NCI-H2107 (cell line): ENCODE data around the gene RHBDD1.

ENCODE experiments used
- DNase-seq: peaks from one replicate; lab custom pipeline; 2025; lab: John Stamatoyannopoulos, UW

RHBDD1 gene, protein sequence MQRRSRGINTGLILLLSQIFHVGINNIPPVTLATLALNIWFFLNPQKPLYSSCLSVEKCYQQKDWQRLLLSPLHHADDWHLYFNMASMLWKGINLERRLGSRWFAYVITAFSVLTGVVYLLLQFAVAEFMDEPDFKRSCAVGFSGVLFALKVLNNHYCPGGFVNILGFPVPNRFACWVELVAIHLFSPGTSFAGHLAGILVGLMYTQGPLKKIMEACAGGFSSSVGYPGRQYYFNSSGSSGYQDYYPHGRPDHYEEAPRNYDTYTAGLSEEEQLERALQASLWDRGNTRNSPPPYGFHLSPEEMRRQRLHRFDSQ

GRCh38 chr2:226835796-226836547 lies at the start of gene RHBDD1:
RHBDD1 (plus strand) TSS chr2:226836054; CDS start chr2:226864694, 28,640 bp downstream.
- peak; percentile 89 for DNase-seq

GRCh38 chr2:226788064-226788463 lies 47.8 kb upstream of the RHBDD1 start:
- no peak for DNase-seq

DNA sequence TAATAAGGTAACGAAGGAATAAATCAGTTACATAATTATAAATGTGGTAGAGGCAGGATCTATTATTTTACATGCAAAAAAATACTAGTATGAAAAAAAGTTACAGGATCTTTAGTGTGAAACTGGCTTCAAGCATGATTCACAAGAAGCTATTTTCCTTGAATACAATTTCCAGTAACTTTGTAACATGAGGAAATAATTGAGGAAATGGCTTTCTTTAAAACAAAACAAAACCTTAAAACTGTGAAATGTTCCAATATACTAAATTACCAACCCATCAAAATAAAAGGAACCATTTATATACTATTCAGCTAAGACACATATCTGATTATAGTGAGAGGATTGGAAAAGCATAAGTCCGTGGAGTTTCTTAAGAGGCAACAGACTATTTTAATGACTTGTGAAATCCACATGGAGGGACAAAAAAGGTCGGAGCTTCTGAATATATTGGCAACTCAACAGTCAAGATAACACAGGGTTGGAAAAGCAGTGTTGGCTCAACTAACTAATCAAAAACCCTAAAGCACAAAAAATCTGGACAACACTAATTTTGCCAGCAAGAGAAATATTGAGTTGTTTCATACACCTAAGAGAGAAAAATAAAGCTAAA lies 46.9 kb upstream of the RHBDD1 start:
- no peak for DNase-seq

DNA sequence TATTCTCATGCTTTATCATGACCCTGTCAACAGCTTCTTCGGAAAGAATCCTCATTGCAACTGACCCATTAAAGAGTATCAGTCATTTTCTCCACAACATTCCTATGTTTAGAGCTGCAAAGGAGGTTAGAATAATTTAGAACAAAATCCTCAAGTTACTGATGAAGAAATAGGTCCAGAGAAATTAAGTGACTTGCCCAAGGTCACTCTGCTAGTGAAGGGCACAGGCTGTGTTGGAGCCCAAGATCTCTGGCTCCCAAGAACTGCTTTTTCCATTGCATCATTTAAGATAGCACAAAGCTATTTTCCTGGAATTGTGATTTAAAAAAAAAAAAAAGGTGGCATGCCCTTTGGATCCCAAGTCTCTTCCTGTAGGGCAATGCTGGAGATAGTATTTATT lies 45.8 kb upstream of the RHBDD1 start:
- DNase-seq, result no peak

GRCh38 chr2:226790431-226790830 lies 45.4 kb upstream of the RHBDD1 start:
- no peak for DNase-seq

DNA sequence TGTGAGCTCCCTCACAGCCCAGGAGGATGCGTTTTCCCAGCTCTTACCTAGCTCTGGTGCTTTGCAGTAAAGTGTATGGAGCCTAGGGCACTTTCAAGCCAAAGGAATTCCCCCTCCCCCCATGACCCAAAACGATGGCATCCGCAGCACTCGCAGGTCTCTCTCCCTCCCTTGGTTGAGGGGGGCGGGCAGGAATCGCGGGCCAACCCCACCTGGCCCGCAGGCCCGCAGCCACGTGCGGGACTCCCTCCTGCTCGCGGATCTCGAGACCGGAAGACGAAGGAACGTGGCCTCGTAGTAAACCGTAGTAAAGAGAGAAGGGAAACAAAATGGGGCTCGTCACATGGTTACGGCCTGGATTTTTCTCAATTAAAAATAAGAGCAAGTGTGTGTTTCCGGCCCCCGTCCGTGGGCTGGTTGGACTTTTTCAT lies 44.8 kb upstream of the RHBDD1 start:
- DNase-seq, result peak; percentile 50

DNA sequence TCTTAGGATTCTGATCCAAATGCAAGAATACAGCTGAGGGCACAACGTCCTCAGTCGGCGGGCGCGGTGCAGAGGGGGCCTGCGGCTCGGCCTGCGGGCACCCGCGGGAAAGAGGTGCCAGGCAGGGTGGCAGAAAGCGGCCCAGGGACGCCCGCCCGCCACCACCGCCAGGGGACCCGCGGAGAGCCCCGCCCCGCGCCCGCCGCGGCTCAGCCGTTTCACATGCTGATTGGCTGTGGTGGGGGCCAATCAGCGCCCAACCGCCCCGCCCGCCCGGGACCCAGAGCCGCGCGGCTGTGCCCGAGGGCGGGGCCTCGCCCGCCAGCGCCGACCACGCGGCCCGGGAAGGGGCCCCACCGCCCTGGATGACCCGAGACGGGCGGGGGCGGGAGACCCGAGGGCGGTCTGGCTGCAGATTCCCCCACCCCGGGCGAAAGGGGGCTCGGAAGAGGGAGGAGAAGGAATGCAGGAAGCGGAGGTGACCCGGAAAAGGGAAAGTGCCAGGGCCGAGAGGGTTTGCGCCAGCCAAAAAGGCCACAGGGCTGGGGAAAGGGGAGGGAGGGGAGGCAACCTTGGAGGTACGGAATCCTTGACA lies 44.3 kb upstream of the RHBDD1 start:
- peak; percentile 79 for DNase-seq

- DNase-seq, result no peak
Observed at GRCh38 chr2:226792155-226792881, 43.5 kb upstream of the RHBDD1 start.

DNA sequence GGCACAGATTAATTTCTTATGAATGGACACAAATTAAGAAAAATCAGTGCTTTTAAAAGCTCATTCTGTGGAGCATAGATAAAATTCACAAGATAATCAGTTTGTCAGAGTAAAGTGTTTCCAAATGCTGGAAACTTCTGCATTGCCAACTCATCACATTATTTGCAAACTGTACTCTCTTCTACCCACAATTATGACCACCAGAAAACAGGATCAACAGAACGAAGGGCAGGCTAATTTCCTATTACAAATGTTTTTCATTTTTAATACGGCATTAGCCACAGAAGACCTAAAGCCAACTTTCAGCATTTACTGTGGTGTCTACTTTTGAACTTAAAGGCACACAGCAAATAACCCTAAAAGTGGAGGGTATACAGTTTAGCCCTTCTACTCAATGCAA lies 42.2 kb upstream of the RHBDD1 start:
- no peak for DNase-seq

DNA sequence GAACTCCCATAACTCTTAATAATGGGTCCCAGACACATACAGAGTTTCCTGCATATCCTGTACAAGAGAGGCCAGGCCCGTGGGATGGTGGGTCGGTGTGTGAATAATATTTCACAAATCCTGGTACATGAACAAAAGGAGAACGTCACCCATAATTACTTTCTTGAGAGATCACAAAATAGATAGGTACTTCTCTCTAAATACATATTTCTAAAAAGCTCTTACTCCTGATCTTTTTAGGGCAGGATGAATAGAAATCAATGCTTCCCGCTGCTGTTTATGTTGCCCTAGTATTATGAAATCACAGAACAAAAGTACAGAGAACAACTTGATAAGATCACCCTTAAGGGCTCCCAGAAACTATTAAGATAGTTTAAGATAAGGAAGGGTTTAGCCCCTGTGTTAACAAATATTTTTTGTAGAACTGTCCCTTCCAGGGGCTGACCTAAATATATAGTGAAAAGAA lies 41.6 kb upstream of the RHBDD1 start:
- no peak for DNase-seq

DNA sequence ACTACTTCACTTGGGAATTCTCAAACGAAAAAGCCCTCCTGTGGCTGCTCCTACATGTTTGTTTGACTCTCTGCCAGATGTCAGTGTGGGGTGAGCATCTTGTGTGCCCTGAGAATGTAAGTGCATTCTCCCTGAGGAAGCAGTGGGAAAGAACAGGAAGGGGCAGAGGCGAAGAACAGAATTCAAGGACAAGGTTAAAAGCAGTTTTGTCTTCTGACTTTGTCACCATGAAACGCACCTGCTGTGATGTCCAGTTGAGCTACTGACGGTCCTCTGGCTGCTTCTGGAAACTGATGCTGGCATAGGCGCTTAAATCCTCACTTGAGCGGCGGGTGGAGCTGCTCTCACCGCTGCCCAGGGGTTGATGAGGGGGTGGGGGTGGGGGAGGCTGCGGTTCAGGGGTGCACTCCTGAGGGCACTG lies 41.1 kb upstream of the RHBDD1 start:
- no peak for DNase-seq

DNA sequence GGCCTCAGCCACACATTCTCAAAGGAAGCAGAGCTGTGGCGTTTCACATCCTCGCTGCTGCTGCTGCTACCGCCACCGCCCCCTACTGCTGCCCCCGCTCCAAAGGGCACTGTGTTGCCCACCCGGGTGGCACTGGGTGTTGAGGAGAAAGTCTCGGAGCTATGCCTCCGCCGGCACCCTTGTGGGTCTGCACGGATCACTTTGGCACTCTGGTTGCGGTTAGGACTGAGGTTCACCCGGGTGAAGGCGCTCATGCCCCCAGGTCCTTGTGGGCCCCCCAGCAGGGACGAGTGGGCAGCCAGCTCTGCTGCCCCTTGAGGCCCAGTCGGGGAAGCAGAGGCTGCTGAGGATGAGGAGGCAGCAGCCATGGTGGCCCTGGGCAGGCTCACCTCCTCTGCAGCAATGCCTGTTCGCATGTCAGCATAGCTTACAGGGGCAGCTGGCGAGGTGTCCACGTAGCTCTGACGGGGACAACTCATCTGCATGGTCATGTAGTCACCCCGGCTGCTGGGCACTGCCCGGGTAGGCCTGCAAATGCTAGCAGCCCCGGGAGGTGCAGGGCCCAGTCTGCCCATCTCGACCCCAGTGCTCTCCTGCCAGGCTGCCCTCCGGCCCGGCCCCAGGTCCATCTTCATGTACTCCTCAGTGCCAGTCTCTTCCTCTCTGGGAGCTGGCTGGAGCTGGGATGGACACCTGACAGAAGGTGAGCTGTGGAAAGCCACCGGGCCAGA lies 40.4 kb upstream of the RHBDD1 start:
- no peak for DNase-seq

DNA sequence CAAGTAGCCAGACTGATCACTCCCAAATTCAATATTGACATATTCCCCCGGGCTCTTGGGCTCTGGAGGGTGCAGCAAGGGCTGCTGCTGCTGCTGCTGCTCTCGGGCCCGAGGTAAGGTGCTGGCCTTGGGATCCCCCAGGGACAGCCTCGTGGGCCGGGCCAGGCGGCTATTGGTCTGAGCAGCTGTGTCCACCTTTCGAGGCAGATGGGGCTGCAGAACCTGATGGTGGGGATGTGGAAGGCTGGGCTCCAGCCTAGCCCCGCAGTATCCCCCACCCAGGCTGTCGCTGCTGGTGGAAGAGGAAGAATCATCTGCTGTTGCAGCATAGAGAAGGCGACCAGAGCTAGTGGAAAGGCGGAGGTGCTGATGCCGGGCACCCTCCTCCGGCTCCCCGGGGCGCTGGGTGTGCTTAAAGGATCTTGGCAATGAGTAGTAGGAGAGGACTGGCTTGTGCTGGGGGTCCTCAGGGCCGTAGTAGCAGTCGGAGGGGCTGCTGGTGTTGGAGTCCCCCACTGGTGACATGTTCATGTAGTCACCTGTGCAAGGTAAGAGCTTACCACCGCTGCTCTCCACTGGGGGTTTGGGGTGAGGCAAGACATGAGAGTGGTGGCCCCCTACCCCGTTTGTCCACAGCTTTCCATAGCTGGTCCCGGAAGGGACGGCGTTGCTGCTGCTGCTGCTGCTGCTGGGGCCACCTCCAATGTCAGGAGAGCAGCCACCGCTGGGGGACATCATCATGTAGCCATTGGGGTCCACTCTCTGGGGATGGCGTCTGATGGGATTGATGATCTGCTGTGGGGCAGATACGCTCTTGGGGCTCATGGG lies 39.6 kb upstream of the RHBDD1 start:
- DNase-seq, result no peak

DNA sequence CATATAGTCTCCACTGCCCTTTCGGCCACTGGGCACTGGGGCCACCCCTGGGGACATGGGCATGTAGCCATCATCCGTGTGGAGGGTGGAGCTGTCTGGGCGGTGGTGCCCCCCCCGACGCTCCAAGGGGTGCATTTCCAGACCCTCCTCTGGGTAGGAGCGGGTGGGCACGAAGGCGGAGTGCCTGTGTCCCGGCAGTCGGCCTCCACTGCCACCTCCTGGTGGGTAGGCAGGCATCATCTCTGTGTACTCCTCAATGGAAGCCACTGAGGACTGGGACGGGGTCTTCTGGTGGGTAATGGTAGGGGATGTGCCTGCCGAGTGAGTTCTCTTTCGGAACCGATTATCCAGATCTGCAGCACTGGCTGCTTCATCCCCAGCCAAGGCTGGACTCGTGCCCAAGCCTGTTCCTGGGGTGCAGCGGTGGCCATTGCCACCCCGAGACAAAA lies 39.0 kb upstream of the RHBDD1 start:
- DNase-seq, result no peak

- DNase-seq, result no peak
Observed at GRCh38 chr2:226797289-226797988, 38.4 kb upstream of the RHBDD1 start.

DNA sequence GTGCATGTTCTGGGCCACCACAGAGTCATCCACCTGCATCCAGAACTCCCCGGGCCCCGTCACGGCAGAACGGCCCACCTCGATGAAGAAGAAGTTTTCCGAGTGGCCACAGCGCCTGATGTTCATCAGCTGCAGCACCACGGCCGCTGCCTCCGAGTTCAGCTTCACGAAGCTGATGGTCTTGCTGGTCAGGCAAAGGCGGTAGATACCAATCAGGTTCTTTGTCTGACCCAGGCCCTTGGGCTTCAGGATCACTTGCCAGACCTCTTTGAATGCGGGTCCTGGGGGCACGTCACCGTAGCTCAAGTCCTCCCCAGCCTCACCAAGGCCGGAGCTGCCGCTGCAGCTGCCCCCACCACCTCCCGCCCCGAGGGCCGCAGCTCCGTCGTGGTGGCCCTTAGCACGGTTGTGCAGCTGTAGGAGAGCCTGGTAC lies 37.8 kb upstream of the RHBDD1 start:
- DNase-seq, result no peak

DNA sequence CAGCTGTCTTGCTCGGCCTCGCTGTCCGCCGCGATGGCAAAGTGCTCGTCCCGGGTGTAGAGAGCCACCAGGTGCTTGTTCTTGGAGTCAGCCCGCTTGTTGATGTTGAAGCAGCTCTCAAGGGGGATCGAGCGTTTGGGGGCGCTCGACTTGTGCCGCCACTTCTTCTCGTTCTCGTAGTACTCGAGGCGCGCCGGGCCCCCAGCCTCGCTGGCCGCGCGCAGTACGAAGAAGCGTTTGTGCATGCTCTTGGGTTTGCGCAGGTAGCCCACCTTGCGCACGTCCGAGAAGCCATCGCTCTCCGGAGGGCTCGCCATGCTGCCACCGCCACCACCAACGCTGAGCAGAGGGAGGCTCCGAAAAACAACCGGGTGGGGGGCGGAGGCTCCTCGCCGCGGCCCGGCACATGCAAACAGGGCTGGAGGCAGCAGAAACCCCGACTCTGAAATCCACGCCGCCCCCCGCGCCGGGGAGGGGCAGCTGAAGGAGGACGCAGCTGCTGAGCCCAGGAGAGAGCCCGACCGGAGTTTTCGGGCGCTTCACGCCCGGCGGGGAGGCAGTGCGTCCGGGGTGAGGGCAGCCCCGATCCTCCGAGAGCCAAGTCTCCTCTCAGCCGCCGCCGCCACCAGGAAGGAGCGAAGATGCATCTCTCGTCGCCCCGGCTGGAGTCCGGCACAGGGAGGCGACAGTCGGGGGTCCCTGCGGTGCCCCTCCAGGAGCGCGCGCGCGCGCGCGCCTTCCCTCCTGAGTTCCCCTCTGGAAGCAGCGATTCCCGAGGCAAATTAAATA lies 37.2 kb upstream of the RHBDD1 start:
- no peak for DNase-seq

GRCh38 chr2:226799211-226799975 lies 36.5 kb upstream of the RHBDD1 start, which contains the start of gene IRS1:
IRS1 (minus strand) TSS chr2:226799820; CDS start chr2:226798738, 1,082 bp downstream.
- no peak for DNase-seq
